ENCODE results near the gene PGLYRP3. TPM values are rescaled to one million over a fixed set of nuclear protein-coding genes. Genes with fewer than 3 reads are reported as not detected.

The PGLYRP3 gene
- total and polyA plus RNA-seq, 9 donors: not detected

DNA sequence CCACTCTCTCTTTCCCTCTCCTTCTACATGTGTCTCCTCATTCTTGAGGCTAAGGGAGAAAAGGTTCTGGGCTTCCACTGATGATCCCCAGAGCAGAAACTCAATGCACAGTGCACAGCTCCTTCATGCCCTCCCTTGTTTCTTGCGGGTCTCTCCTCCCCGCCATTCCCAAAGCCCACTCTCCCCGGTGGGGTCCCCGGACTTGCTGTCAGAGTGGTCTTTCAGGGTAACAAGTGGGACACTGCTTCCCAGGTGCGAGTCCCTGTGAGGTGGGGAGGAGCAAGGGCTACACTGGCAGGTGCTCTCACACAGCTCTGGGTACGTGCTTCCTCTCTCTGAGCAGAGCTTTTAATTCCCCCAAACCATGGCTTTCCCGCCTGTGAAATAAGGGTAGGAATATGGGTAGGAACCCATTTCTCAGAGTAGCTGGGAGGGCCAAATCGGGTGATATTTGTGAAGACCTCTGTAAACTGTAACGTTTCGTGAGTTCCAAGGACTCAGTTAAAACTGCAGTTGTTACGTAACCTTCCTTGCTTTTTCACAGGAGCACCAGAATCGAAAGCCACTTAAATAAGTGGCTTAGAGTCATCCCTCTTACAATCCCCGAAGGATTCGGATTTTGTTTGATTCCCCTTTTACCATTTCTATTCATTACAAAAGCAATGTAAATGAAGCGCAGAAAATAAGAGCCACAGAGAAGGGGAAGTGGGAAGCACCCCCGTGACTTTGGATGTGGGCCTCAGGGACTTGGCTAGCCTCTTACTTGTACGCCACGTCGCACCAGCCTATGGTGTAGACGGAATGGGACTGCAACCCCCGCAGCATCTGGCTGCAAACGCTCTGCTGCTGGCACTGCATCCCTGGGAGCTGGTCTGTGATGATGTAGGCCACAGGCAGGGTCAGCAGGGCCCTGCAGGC lies 6.2 kb downstream of the PGLYRP3 start:
- TF ChIP-seq POLR2A (IDR thresholded peaks at IDR 0.05) (no peak), EP300 (IDR thresholded peaks at IDR 0.05) (no peak)
- TF ChIP-seq, protein P1, sequence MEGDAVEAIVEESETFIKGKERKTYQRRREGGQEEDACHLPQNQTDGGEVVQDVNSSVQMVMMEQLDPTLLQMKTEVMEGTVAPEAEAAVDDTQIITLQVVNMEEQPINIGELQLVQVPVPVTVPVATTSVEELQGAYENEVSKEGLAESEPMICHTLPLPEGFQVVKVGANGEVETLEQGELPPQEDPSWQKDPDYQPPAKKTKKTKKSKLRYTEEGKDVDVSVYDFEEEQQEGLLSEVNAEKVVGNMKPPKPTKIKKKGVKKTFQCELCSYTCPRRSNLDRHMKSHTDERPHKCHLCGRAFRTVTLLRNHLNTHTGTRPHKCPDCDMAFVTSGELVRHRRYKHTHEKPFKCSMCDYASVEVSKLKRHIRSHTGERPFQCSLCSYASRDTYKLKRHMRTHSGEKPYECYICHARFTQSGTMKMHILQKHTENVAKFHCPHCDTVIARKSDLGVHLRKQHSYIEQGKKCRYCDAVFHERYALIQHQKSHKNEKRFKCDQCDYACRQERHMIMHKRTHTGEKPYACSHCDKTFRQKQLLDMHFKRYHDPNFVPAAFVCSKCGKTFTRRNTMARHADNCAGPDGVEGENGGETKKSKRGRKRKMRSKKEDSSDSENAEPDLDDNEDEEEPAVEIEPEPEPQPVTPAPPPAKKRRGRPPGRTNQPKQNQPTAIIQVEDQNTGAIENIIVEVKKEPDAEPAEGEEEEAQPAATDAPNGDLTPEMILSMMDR (IDR thresholded peaks at IDR 0.05): no peak

DNA sequence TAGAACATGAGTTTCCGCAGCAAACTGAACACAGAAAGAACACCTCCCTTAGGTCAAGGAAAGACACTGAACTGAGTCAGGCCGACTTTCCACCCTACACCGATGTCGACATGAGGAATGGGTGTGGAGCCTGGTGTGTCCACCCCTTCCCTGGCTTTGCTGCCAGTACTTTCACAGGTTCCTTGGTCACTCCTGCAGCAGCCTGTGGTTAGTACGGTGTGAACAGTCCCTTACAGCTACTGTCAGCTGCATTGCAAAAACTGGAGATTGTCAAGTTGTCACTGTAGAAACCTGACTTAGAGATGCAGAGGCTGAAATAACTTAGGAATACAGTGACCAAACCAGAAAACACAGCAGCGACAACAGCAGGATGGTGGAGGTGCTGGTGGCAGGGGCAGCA lies 7.1 kb downstream of the PGLYRP3 start:
- Histone ChIP-seq H3K4me3 (no peak overlapping the region), H3K36me3 (no peaks in the 10 kb centered on the region), H3K27ac (no peak overlapping the region), H3K9me3 (no peaks in the 10 kb centered on the region), H3K4me1 (ENCODE audit: insufficient read depth) (no peaks in the 10 kb centered on the region), H3K27me3 (no peaks in the 10 kb centered on the region)
- TF ChIP-seq, protein P1 (IDR thresholded peaks at IDR 0.05): no peak
- TF ChIP-seq POLR2A (IDR thresholded peaks at IDR 0.05) (no peak), EP300 (IDR thresholded peaks at IDR 0.05) (no peak)
- intact Hi-C loops (cut with DNase I): no loop called here
- no peak for DNase-seq
- WGBS, 3 donors: 77 to 85% (median 80%) methylated on average over 6 of the region's 6 CpGs

More for the DNA sequence above, 6.2 kb downstream of the PGLYRP3 start:
- WGBS, 3 donors: 87 to 90% (median 89%) methylated on average over 22 of the region's 22 CpGs
- Histone ChIP-seq H3K36me3 (no peaks in the 10 kb centered on the region), H3K9me3 (no peaks in the 10 kb centered on the region), H3K27ac (no peak overlapping the region), H3K4me3 (no peak overlapping the region), H3K27me3 (no peaks in the 10 kb centered on the region), H3K4me1 (ENCODE audit: insufficient read depth) (no peaks in the 10 kb centered on the region)
- intact Hi-C loops (cut with DNase I): no loop called here
- DNase-seq: no peak

DNA sequence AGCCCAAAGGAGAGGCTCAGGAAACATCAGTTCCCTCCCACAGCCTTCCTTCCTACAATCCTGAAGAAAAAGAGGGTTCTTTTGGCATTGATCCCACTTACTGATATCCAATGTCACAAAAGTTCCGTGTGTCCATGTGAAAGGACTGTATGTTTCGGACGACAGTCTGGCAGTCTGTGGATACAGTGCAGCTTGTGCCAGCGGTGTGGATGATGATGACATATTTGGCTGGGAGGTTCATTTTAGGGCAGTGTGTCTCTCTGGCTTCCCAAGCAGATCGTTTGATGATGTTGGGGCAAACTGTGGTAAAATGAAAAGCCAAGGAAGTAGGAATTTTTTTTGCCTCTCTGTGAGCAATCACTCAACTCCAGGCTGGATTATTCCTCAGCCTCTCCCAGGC lies 10.4 kb downstream of the PGLYRP3 start:
- no peak for DNase-seq
- TF ChIP-seq, protein P1 (IDR thresholded peaks at IDR 0.05): no peak
- TF ChIP-seq EP300 (IDR thresholded peaks at IDR 0.05): no peak
- TF ChIP-seq POLR2A (IDR thresholded peaks at IDR 0.05): no peak
- no peaks in the 10 kb centered on the region for H3K9me3 ChIP-seq
- no peaks in the 10 kb centered on the region for H3K4me1 ChIP-seq (ENCODE audit: insufficient read depth)
- H3K27me3 ChIP-seq: no peaks in the 10 kb centered on the region
- WGBS, 3 donors: 65 to 80% (median 68%) methylated on average over 5 of the region's 5 CpGs
- no peaks in the 10 kb centered on the region for H3K36me3 ChIP-seq
- intact Hi-C loops (cut with DNase I): no loop called here
- H3K4me3 ChIP-seq: no peak overlapping the region
- no peak overlapping the region for H3K27ac ChIP-seq

DNA sequence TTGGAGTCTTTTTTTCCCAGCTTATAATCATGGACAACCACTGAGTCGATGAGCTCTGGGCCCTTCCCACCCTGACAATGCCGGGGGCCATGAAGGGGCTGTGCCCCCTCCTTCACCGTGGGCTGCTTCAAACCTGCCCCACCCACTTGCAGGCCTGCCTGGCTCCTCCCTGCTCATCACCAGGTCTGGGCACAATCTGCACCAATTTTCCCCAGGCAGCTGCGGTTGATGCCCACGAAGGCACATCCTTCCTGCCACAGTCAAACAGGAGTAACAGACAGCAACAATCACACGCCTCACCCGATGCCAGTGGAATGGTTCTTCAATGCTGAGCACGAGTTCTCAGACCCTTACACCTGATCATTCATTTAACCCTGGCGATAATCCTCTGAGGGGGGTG lies 18.9 kb downstream of the PGLYRP3 start:
- Histone ChIP-seq H3K9me3 (no peaks in the 10 kb centered on the region), H3K4me3 (no peak overlapping the region)
- DNase-seq: no peak

More for the DNA sequence above, 18.9 kb downstream of the PGLYRP3 start:
- no peak overlapping the region for H3K27ac ChIP-seq
- 74 to 82% (median 82%) methylated on average over 9 of the region's 9 CpGs for WGBS, 3 donors
- intact Hi-C loops (cut with DNase I): no loop called here
- H3K27me3 ChIP-seq: no peaks in the 10 kb centered on the region
- no peaks in the 10 kb centered on the region for H3K36me3 ChIP-seq
- no peak for TF ChIP-seq POLR2A (IDR thresholded peaks at IDR 0.05)
- TF ChIP-seq EP300 (IDR thresholded peaks at IDR 0.05): no peak
- TF ChIP-seq, protein P1 (IDR thresholded peaks at IDR 0.05): no peak
- no peaks in the 10 kb centered on the region for H3K4me1 ChIP-seq (ENCODE audit: insufficient read depth)

Data from ovary (tissue), 9 donors.